NB4 (cell line): ENCODE measurements around the gene NEK1.
"Not testable (repeated sequence)": the region's sequence is repeated elsewhere in the genome, so short reads cannot be mapped to it uniquely, and the experiment has no call there.

Source experiments
- DNase-seq: peaks from one replicate; pipeline ENCODE4 v3.0.0; 2010; ENCODE audit warnings: low read depth
- H3K4me3 ChIP-seq: one replicate; pipeline ENCODE4 v1.5.1; 2011; ENCODE audit warnings: mild to moderate bottlenecking, low read depth, low read length, moderate library complexity
- CTCF ChIP-seq: IDR thresholded peaks from one replicate; pipeline ENCODE4 v1.5.1; 2012; ENCODE audit warnings: low read depth, low read length
- MAX ChIP-seq: IDR thresholded peaks from 2 replicates; pipeline ENCODE4 v1.6.1; 2011; ENCODE audit warnings: low read depth, low read length
- MYC ChIP-seq: IDR thresholded peaks from 2 replicates; pipeline ENCODE4 v1.6.1; 2011; ENCODE audit warnings: low read depth, low read length
- POLR2A ChIP-seq: IDR thresholded peaks from 2 replicates; pipeline ENCODE4 v1.6.1; 2011; ENCODE audit warnings: mild to moderate bottlenecking; ENCODE audit not compliant: insufficient read length; ENCODE audit errors: extremely low read depth

The NEK1 gene

DNA sequence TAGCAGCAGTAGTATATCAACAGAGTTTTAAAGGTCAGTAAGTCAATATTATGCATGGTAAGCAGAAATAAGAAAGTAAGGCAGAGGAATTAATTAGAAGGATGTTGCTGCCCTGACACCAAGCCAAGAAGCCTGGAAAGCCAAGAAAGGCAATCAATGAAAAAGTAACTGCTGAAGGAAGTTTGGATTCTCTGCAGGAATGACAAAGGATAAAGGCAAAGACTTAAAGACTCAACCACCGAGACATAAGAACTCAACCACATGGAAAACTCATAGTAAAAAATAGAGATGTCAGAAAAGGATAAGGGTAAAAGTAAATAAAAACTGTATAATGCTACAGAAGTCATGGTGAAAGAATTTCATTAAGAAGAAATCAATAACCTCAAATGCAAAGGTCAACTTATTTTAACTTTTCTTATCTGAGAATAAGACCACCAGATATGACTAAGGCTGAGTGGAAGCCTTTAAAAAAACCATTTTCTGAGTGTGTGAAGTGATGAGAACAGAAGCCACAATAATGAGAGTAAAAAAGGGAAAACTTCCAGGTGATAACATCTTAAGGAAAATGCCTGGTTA, 55.2 kb downstream of the NEK1 start:
- no peak for DNase-seq
- H3K4me3 ChIP-seq = no peak overlapping the region
- TF ChIP-seq POLR2A (no peak), MAX (no peak), MYC (no peak), CTCF (no peak)

GRCh38 chr4:169546548-169546947, 65.8 kb downstream of the NEK1 start:
- H3K4me3 ChIP-seq, DNase-seq: not testable (repeated sequence)

- DNase-seq = no peak
- H3K4me3 ChIP-seq = no peak overlapping the region
- TF ChIP-seq MAX = no peak
Observed at GRCh38 chr4:169540774-169541173, 71.6 kb downstream of the NEK1 start.

- H3K4me3 ChIP-seq = no peak overlapping the region
- TF ChIP-seq CTCF = no peak
- no peak for TF ChIP-seq POLR2A
- TF ChIP-seq MYC = no peak
- no peak for TF ChIP-seq MAX
- DNase-seq = no peak
Observed at GRCh38 chr4:169530048-169530447, 82.3 kb downstream of the NEK1 start.

DNA sequence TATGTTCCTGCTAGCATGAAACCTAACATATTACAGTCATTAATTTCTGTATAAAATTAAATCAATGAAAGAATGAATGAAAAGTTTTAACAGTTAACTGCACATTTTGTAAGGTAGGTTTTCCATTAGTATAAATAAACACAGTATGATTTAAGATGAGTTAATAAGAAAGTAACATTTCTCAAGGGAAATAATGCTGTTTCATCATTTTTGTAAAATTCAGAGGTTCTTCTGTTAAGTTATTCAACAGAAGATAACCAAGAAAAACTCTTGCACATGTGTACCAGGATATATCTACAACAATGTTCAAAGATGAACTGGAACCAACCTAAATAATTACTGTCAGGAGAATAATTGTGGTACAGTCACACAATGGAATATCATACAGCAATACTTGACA, 88.6 kb downstream of the NEK1 start:
- TF ChIP-seq POLR2A (no peak), MAX (no peak), MYC (no peak), CTCF (no peak)
- no peak for DNase-seq
- H3K4me3 ChIP-seq = no peak overlapping the region

GRCh38 chr4:169510617-169511016, 101.8 kb downstream of the NEK1 start:
- no peak for TF ChIP-seq POLR2A
- no peak for TF ChIP-seq MAX
- TF ChIP-seq CTCF = no peak
- no peak for TF ChIP-seq MYC
- no peak for DNase-seq
- no peak overlapping the region for H3K4me3 ChIP-seq

- TF ChIP-seq MAX (no peak), POLR2A (no peak), MYC (no peak), CTCF (no peak)
- H3K4me3 ChIP-seq = no peak overlapping the region
- DNase-seq = no peak
Observed at GRCh38 chr4:169506903-169507302, 105.5 kb downstream of the NEK1 start.

GRCh38 chr4:169499907-169500306, 112.5 kb downstream of the NEK1 start:
- not testable (repeated sequence) for H3K4me3 ChIP-seq, DNase-seq

DNA sequence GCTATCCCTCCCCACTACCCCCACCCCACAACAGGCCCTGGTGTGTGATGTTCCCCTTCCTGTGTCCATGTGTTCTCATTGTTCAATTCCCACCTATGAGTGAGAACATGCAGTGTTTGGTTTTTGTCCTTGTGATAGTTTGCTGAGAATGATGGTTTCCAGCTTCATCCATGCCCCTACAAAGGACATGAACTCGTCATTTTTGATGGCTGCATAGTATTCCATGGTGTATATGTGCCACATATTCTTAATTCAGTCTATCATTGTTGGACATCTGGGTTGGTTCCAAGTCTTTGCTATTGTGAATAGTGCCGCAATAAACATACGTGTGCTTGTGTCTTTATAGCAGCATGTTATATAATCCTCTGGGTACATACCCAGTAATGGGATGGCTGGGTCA, 118.1 kb downstream of the NEK1 start:
- H3K4me3 ChIP-seq, DNase-seq: not testable (repeated sequence)
